HG02798 (cell line): Measurements from ENCODE around the gene ROS1.

Source experiments
- ATAC-seq: cut with Tn5 transposase; IDR thresholded peaks from one replicate; pipeline ENCODE4 v1.9.1; 2021; ENCODE audit warnings: mild to moderate bottlenecking; ENCODE audit not compliant: unreplicated experiment, poor library complexity

ROS1 gene

DNA sequence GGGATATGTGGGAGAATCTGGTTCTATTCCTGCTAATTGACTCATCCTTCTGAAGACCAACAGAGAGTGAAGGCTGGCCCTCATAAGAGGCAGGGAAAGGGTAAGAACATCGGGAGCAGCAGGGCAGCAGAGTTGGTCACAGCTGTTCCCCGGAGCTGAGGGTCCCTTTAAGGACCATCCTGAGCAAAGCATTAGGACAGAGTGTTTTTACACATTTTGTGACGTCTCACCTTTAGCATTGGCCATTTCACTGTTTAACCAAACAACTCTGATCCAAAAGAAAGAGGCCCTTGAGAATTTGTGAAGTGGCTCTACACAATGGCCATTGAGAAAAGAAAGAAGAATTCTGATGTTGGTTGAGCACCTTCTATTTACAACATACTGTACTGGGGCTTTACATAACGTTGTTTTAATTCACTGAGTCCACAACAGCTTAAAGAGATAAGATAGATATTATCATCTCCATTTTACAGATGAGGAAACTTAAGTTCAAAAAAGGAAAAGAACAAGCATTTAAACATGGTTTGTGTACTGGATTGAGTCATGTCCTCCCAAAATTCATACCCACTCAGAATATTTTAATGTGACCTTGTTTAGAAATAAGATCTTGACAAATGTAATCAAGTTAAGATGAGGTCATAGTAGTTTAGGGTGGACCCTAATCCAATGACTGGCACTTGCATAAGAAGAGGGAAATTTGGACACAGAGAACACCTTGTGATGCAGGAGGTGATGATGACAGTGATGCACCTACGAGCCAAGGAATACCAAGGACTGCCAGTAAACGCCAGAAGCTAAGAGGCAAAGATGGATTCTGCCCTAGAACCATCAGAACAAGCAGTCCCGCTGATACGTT lies 98.4 kb downstream of the ROS1 start:
- ATAC-seq = no peak

- ATAC-seq = no peak
Measured at GRCh38 chr6:117326396-117326795, 99.3 kb downstream of the ROS1 start.

DNA sequence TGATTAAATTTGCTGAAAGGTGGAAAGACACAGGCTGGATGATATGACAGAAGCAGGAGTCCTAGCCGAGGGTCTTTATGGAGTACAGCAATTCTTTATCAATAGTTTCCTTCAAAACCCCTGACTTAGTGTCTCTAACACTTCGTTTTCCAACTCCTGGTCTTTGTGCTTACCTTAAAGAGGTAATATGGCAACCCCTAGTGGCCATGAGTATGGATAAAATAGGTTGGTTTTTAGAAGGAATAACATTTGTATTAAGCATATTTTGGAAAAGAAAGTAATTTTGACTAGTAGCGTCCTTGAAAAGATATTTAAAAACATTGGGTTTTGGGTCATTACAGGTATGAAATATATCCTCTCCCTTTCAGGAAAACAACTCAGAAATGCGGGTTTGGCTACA lies 108.5 kb downstream of the ROS1 start:
- ATAC-seq = peak; percentile 37

DNA sequence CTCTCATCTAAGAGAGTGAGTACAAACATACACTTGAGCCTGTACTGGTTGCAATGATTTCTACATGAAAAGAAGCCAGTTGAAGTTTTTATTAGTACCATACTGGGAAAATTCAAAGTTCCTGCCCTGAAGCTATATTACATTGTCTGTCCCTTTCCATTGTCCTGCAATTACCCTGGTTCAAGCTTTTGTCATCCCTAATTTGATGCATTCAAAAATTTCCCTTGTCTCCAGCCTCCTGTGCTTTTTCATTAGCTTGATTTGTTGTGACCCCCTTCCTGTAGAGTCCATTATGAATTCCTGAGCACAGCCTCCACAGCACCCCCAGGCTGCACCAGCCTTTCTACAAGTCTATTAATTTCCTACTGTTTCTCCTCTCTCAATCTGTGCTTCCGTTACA lies 114.0 kb downstream of the ROS1 start:
- no peak for ATAC-seq

DNA sequence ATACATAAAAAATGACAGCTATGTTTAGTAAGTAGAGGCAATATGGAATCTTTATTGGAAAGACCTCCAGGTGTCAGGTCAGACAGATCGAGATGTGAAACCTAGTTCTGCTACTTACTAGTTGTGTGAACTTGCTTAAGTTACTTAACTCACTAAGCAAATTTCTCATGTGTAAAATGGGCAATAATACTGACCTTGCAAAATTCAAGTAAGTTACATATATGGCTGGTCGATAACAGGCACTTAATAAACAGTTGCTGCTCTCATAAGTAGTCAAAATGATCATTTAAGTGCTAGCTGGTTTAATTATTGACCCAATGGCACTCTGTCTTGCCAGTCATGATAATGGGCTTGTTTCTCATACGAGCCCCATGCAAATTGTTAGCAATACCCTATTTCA lies 114.4 kb downstream of the ROS1 start:
- no peak for ATAC-seq

DNA sequence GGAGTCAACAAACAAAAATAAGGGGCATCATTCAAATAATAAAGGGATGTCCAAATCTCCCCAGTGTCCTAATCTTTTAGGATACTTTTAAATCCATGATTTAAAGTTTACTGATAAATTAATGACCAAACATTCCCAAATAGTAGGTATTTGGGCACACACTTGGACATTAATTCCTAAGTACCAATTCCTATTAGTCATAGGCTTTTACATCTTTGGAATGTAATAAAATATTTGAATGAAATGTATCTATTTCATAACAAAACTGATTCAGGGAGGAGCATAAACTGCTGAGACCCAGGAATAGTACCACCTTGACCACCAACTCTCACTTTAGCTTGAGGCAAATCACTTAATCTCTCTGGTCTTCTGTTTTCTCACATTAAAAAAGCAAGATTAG lies 116.1 kb downstream of the ROS1 start:
- no peak for ATAC-seq

DNA sequence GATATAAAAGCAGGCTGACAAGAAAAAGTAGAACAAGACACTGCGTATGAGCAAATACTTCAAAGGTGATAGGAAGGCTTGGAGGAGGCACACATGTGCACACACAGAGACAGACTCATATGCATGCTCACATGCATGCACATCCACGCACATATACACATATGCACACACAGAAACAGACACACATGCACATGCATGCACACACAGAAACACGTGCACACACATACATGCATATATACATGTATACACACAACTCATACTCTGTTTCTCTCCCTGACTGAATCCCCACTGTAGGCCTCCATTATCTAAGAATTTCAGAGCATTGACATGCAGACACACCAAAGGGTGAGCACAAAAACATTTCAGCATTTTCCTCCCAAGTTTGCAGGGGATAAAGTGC lies 116.7 kb downstream of the ROS1 start:
- no peak for ATAC-seq

DNA sequence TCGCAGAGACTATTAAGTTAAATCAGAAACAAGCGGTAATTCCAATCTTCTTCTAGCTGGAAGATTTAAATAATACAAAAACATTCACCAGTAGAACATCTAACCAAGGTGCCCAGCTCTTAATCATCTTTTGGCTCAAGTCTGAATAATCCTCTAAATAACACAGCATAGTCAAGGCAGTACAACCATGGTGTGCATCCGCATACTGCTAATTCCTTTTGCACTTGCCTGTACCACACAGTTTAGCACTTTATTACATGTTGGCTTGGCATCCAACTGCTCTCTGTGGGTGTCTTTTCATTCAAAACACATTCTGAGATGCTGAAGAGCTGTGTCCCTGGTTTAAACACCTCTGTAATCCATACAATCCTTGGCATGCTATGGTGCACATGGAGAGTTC lies 118.1 kb downstream of the ROS1 start:
- no peak for ATAC-seq

GRCh38 chr6:117306227-117306790 lies 119.4 kb downstream of the ROS1 start:
- no peak for ATAC-seq

GRCh38 chr6:117304446-117304845 lies 121.3 kb downstream of the ROS1 start:
- ATAC-seq = no peak

- ATAC-seq = no peak
Measured at GRCh38 chr6:117303323-117303722, 122.4 kb downstream of the ROS1 start.

- no peak for ATAC-seq
Measured at GRCh38 chr6:117298941-117299340, 126.8 kb downstream of the ROS1 start.

DNA sequence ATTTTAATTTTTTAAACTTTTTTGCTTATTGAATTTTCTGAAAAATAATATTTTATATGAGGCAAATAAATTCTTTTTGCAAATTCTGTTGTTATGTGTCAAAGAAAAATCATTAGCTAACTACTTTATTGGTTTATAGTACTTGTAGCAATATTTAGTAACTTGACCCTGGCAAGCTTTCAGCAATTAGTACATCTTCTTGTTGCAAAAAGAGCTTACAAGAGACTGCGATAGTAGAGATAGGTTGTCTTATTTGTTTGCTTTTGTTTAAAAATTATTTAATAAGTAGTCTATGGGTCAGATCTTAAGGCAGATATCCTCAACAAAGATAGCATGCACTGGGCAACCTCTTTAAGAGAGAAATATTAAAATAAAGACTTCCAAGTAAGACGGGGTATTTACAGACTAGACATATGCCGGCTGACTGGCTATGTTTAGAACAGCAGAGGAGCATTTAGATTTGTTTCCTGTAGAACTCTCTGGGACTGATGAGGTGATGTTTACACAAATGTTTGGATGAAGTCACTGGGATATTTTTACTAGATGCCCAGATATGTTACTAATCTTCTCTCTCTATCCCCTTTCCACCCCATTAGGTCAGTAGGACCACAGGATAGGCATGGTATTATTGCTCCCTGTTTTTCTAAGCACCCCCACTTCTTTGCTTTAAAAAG lies 135.4 kb downstream of the ROS1 start:
- ATAC-seq = no peak

DNA sequence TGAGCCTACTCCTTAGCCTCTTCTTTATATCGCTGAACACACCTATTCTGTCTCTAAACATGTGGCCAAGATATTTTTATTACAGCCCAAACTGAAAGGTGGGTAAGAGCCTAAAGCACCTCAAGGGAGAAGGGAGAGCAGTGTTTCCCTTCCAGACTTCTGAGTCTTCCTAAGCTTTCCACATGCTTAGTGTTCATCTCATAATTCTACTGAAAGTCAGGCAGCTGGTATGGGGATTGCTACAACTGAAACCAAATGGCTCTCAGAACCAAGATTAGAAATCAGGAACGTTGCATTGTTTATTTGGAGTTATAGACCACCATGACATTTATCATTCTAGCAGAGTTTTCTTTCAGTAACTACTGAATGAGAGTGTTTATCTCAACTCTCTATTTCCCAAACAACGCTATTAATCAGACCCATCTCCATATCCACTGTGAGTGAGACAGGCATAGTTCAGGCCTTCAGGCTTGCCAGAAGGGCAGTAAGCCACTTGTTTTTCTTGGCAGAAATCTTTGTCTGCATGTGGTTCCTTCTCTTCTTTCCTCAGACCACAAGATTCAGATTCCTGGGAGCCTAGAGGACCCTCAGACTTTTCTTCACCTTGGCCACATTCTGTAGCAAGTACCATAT lies 137.5 kb downstream of the ROS1 start:
- no peak for ATAC-seq

GRCh38 chr6:117280922-117281321 lies 144.8 kb downstream of the ROS1 start:
- ATAC-seq = no peak

- ATAC-seq = no peak
Measured at GRCh38 chr6:117276778-117277316, 148.9 kb downstream of the ROS1 start.

GRCh38 chr6:117275711-117276110 lies 150.0 kb downstream of the ROS1 start:
- ATAC-seq = no peak

- ATAC-seq = no peak
Measured at GRCh38 chr6:117275205-117275604, 150.5 kb downstream of the ROS1 start.

GRCh38 chr6:117272891-117273290 lies 152.9 kb downstream of the ROS1 start:
- ATAC-seq = no peak

GRCh38 chr6:117272032-117272866 lies 153.5 kb downstream of the ROS1 start:
- ATAC-seq = no peak
